OCI-LY1 (cell line): ENCODE results near the gene CKAP5.

Experiments used
- H2AFZ ChIP-seq: fragments of 200-600 bp; sonication (generic), shearing (Covaris generic); 2 replicates; pipeline ENCODE4 v1.6.0; 2014; ENCODE audit warnings: antibody characterized with exemption, mild to moderate bottlenecking, low read length
- H3F3A ChIP-seq: fragments of 200-600 bp; sonication (generic), shearing (Covaris generic); 2 replicates; pipeline ENCODE4 v1.6.0; 2014; ENCODE audit warnings: mild to moderate bottlenecking, antibody characterized with exemption, low read length, moderate library complexity; ENCODE audit not compliant: insufficient read depth
- H3K27ac ChIP-seq: fragments of 200-600 bp; sonication (generic); 2 replicates; pipeline ENCODE4 v1.5.1; 2014; ENCODE audit warnings: low read length, mixed run types, mild to moderate bottlenecking, low read depth; ENCODE audit not compliant: poor library complexity, severe bottlenecking
- H3K27me3 ChIP-seq: fragments of 200-600 bp; sonication (generic); 2 replicates; pipeline ENCODE4 v1.6.0; 2014; ENCODE audit warnings: antibody characterized with exemption, mild to moderate bottlenecking, low read length, moderate library complexity; ENCODE audit not compliant: insufficient read depth
- H3K36me3 ChIP-seq: fragments of 200-600 bp; sonication (generic); 2 replicates; pipeline ENCODE4 v1.6.1; 2014; ENCODE audit warnings: mild to moderate bottlenecking, antibody characterized with exemption, low read length, moderate library complexity, mixed read lengths; ENCODE audit not compliant: insufficient read depth
- H3K4me1 ChIP-seq: fragments of 200-600 bp; sonication (generic); 2 replicates; pipeline ENCODE4 v1.5.1; 2014; ENCODE audit warnings: mild to moderate bottlenecking, low read length, moderate library complexity; ENCODE audit not compliant: insufficient read depth, severe bottlenecking
- H3K4me2 ChIP-seq: fragments of 200-600 bp; sonication (generic), shearing (Covaris generic); 2 replicates; pipeline ENCODE4 v1.6.1; 2014; ENCODE audit warnings: low read length
- H3K4me3 ChIP-seq: fragments of 200-600 bp; sonication (generic); 2 replicates; pipeline ENCODE4 v1.5.1; 2014; ENCODE audit warnings: low read length, low read depth, mild to moderate bottlenecking, mixed read lengths; ENCODE audit not compliant: poor library complexity, severe bottlenecking
- H3K79me2 ChIP-seq: fragments of 200-600 bp; shearing (Covaris generic); 2 replicates; pipeline ENCODE4 v1.6.1; 2016; ENCODE audit warnings: mixed run types, low read length, mixed read lengths; ENCODE audit not compliant: insufficient read depth
- H3K9ac ChIP-seq: fragments of 200-600 bp; sonication (generic), shearing (Covaris generic); 2 replicates; pipeline ENCODE4 v1.6.1; 2014; ENCODE audit warnings: mild to moderate bottlenecking, low read length, mixed read lengths
- H3K9me2 ChIP-seq: fragments of 200-600 bp; sonication (generic), shearing (Covaris generic); 2 replicates; pipeline ENCODE4 v1.6.1; 2014; ENCODE audit warnings: low read depth, mild to moderate bottlenecking, low read length, mixed read lengths
- H3K9me3 ChIP-seq: fragments of 200-600 bp; shearing (Covaris generic); 2 replicates; pipeline ENCODE4 v1.6.1; 2014; ENCODE audit warnings: low read length, mixed read lengths
- H4K20me1 ChIP-seq: fragments of 200-600 bp; sonication (generic), shearing (Covaris generic); 2 replicates; pipeline ENCODE4 v1.6.0; 2016; ENCODE audit warnings: mild to moderate bottlenecking, low read length; ENCODE audit not compliant: insufficient read depth
- EZH2 ChIP-seq: fragments of 200-600 bp; sonication (generic), shearing (Covaris generic); IDR thresholded peaks from 2 replicates; pipeline ENCODE4 v1.8.0; 2017; ENCODE audit warnings: borderline replicate concordance, mixed run types, mild to moderate bottlenecking, antibody characterized with exemption, low read length, moderate library complexity, mixed read lengths
- TF ChIP-seq, protein P1 (sequence below): fragments of 200-600 bp; sonication (generic), shearing (Covaris generic); IDR thresholded peaks from 2 replicates; pipeline ENCODE4 v1.5.1; 2017; ENCODE audit warnings: mild to moderate bottlenecking, antibody characterized with exemption, low read length, moderate library complexity, mixed read lengths

Gene CKAP5

GRCh38 chr11:46731545-46731944, 114.5 kb downstream of the CKAP5 start:
- no peak for TF ChIP-seq EZH2
- TF ChIP-seq, protein P1, sequence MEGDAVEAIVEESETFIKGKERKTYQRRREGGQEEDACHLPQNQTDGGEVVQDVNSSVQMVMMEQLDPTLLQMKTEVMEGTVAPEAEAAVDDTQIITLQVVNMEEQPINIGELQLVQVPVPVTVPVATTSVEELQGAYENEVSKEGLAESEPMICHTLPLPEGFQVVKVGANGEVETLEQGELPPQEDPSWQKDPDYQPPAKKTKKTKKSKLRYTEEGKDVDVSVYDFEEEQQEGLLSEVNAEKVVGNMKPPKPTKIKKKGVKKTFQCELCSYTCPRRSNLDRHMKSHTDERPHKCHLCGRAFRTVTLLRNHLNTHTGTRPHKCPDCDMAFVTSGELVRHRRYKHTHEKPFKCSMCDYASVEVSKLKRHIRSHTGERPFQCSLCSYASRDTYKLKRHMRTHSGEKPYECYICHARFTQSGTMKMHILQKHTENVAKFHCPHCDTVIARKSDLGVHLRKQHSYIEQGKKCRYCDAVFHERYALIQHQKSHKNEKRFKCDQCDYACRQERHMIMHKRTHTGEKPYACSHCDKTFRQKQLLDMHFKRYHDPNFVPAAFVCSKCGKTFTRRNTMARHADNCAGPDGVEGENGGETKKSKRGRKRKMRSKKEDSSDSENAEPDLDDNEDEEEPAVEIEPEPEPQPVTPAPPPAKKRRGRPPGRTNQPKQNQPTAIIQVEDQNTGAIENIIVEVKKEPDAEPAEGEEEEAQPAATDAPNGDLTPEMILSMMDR, result no peak

DNA sequence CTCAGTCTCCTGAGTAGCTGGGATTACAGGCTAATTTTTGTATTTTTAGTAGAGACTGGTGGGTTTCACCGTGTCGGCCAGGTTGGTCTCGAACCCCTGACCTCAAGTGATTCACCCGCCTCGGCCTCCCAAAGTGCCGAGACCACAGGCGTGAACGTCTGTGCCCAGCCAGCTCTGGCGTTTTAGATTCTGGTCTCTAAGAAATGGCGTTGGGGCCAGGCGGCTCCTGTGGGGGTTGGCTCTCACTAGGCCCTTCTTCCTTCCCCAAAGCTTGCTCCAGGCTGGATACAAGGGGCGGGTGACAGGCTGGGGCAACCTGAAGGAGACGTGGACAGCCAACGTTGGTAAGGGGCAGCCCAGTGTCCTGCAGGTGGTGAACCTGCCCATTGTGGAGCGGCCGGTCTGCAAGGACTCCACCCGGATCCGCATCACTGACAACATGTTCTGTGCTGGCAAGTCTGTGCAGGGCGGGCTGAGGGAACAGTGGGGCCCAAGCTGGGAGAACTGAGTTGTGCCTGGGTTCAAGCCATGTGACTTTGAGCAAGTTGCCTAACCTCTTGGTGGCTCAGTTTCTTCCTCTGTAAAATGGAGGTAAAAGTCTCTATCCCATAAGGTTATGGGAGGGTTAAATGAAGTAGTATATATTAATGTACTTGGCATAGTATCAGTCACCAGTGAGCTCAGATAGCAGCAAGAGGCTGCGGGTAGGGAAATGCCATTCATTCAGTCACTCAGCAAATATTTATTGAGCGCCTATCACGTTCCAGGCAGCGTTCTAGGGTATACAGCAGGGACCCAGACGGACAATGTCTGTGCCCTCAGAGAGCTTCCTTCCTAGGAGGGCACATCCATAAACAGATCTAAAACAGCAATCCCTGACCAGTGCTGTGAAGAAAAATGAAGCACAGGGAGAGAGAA, 116.7 kb downstream of the CKAP5 start:
- Histone ChIP-seq H3K9me2 (no peaks in the 10 kb centered on the region), H3K27me3 (no peaks in the 10 kb centered on the region), H3K9ac (no peak overlapping the region), H2AFZ (no peak overlapping the region), H3K4me1 (no peaks in the 10 kb centered on the region), H3K4me3 (no peak overlapping the region), H3F3A (no peaks in the 10 kb centered on the region), H3K4me2 (no peak overlapping the region), H3K36me3 (no peaks in the 10 kb centered on the region), H3K79me2 (no peaks in the 10 kb centered on the region), H3K9me3 (no peaks in the 10 kb centered on the region), H4K20me1 (no peaks in the 10 kb centered on the region), H3K27ac (no peak overlapping the region)
- TF ChIP-seq, protein P1, result no peak
- no peak for TF ChIP-seq EZH2

More at GRCh38 chr11:46731545-46731944, 114.5 kb downstream of the CKAP5 start:
- Histone ChIP-seq H3K36me3 (no peaks in the 10 kb centered on the region), H3K9me2 (no peaks in the 10 kb centered on the region), H3F3A (no peaks in the 10 kb centered on the region), H3K27ac (no peak overlapping the region), H3K9me3 (no peaks in the 10 kb centered on the region), H3K79me2 (no peaks in the 10 kb centered on the region), H4K20me1 (no peaks in the 10 kb centered on the region), H3K9ac (no peak overlapping the region), H2AFZ (no peak overlapping the region), H3K4me3 (no peak overlapping the region), H3K4me1 (no peaks in the 10 kb centered on the region), H3K4me2 (no peak overlapping the region), H3K27me3 (no peaks in the 10 kb centered on the region)

GRCh38 chr11:46728659-46729040, 117.4 kb downstream of the CKAP5 start:
- no peak overlapping the region for H3K4me3 ChIP-seq
- no peak overlapping the region for H3K4me2 ChIP-seq
- H3F3A ChIP-seq, result no peaks in the 10 kb centered on the region
- H2AFZ ChIP-seq, result no peak overlapping the region
- H3K79me2 ChIP-seq, result no peaks in the 10 kb centered on the region
- H3K9ac ChIP-seq, result no peak overlapping the region
- H3K9me2 ChIP-seq, result no peaks in the 10 kb centered on the region
- H3K4me1 ChIP-seq, result peaks cover 6% of the 10 kb centered on the region
- H3K27me3 ChIP-seq, result no peaks in the 10 kb centered on the region
- no peak overlapping the region for H3K27ac ChIP-seq
- no peaks in the 10 kb centered on the region for H4K20me1 ChIP-seq
- H3K36me3 ChIP-seq, result no peaks in the 10 kb centered on the region
- H3K9me3 ChIP-seq, result no peaks in the 10 kb centered on the region
- TF ChIP-seq, protein P1, result no peak
- TF ChIP-seq EZH2, result no peak
